ENCODE measurements around the gene RET.

The RET gene

DNA sequence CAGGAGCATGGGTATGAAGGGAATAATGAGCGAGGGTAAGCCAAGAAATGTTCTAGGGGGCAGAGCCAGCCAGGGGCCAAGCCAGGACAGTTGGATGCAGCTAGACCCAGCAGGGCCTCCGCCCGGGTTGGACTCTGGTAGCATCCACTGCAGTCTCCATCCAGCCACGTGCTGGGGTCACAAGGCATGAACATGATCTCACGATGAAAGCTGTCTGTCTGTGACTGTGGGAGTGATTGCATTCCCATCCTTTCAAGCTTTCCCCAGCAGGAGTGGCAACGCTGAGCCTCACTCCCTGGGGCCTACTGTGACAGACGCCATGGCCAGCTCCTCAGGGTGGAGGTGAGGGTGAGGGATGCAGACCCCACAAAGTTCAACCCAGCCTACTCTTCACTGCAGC, 47.8 kb upstream of the RET start:
- Histone ChIP-seq H4K20me1 (ENCODE audit: insufficient read depth, low read length) (no peaks in the 10 kb centered on the region), H3K36me3 (ENCODE audit: insufficient read depth, low read length) (no peaks in the 10 kb centered on the region), H3K4me3 (ENCODE audit: low read depth in 1 of 2, low read length in 2 of 2) (no peak overlapping the region), H3K79me2 (ENCODE audit: insufficient read depth, low read length) (no peaks in the 10 kb centered on the region), H3K9ac (ENCODE audit: low read depth, low read length) (no peak overlapping the region), H2AFZ (ENCODE audit: low read depth, low read length) (no peak overlapping the region), H3K27ac (ENCODE audit: low read length) (no peak overlapping the region), H3K4me1 (ENCODE audit: insufficient read depth, low read length) (no peaks in the 10 kb centered on the region), H3K27me3 (ENCODE audit: insufficient read depth, low read length, poor library complexity) (no peaks in the 10 kb centered on the region), H3K9me3 (ENCODE audit: insufficient read depth, low read length, severe bottlenecking) (peaks cover 10% of the 10 kb centered on the region), H3K4me2 (ENCODE audit: insufficient read depth, low read length) (no peak overlapping the region)
- ATAC-seq (ENCODE audit: insufficient read depth, low read depth) (no peak), DNase-seq (no peak)
- TF ChIP-seq, protein P1, sequence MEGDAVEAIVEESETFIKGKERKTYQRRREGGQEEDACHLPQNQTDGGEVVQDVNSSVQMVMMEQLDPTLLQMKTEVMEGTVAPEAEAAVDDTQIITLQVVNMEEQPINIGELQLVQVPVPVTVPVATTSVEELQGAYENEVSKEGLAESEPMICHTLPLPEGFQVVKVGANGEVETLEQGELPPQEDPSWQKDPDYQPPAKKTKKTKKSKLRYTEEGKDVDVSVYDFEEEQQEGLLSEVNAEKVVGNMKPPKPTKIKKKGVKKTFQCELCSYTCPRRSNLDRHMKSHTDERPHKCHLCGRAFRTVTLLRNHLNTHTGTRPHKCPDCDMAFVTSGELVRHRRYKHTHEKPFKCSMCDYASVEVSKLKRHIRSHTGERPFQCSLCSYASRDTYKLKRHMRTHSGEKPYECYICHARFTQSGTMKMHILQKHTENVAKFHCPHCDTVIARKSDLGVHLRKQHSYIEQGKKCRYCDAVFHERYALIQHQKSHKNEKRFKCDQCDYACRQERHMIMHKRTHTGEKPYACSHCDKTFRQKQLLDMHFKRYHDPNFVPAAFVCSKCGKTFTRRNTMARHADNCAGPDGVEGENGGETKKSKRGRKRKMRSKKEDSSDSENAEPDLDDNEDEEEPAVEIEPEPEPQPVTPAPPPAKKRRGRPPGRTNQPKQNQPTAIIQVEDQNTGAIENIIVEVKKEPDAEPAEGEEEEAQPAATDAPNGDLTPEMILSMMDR (IDR thresholded peaks at IDR 0.05; ENCODE audit: borderline replicate concordance, extremely low read depth, low read length, poor library complexity, severe bottlenecking) = no peak
- TF ChIP-seq EZH2 (IDR thresholded peaks at IDR 0.05; ENCODE audit: borderline replicate concordance, low read depth, low read length, severe bottlenecking) = no peak

DNA sequence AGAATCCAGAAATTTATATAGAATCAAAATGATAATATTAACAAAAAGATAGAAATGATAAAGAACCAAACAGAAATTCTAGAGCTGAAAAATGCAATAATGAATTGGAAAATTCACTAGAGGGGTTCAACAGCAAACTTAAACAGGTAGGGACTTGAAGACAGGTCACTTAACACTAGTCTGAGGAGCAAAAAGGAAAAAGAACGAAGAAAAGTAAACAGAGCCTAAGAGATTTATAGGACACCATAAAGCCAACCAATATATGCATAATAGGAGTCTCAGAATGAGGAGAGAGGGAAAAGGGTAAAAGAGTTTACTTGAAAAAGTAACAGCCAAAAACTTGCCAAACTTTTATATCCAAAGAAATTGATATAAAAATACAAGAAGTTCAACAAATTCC, 44.3 kb upstream of the RET start:
- no peaks in the 10 kb centered on the region for H3K36me3 ChIP-seq (ENCODE audit: insufficient read depth, low read length)
- H3K27ac ChIP-seq (ENCODE audit: low read length) = no peak overlapping the region
- no peak for TF ChIP-seq EZH2 (IDR thresholded peaks at IDR 0.05; ENCODE audit: borderline replicate concordance, low read depth, low read length, severe bottlenecking)
- TF ChIP-seq, protein P1 (IDR thresholded peaks at IDR 0.05; ENCODE audit: borderline replicate concordance, extremely low read depth, low read length, poor library complexity, severe bottlenecking) = no peak
- H3K4me2 ChIP-seq (ENCODE audit: insufficient read depth, low read length) = no peak overlapping the region
- H3K79me2 ChIP-seq (ENCODE audit: insufficient read depth, low read length) = no peaks in the 10 kb centered on the region
- H3K9ac ChIP-seq (ENCODE audit: low read depth, low read length) = no peak overlapping the region
- H3K9me3 ChIP-seq (ENCODE audit: insufficient read depth, low read length, severe bottlenecking) = peaks cover 10% of the 10 kb centered on the region
- H3K27me3 ChIP-seq (ENCODE audit: insufficient read depth, low read length, poor library complexity) = no peaks in the 10 kb centered on the region
- no peak overlapping the region for H2AFZ ChIP-seq (ENCODE audit: low read depth, low read length)
- no peak for DNase-seq
- ATAC-seq (ENCODE audit: insufficient read depth, low read depth) = no peak
- H3K4me1 ChIP-seq (ENCODE audit: insufficient read depth, low read length) = no peaks in the 10 kb centered on the region
- H4K20me1 ChIP-seq (ENCODE audit: insufficient read depth, low read length) = no peaks in the 10 kb centered on the region
- no peak overlapping the region for H3K4me3 ChIP-seq (ENCODE audit: low read depth in 1 of 2, low read length in 2 of 2)

DNA sequence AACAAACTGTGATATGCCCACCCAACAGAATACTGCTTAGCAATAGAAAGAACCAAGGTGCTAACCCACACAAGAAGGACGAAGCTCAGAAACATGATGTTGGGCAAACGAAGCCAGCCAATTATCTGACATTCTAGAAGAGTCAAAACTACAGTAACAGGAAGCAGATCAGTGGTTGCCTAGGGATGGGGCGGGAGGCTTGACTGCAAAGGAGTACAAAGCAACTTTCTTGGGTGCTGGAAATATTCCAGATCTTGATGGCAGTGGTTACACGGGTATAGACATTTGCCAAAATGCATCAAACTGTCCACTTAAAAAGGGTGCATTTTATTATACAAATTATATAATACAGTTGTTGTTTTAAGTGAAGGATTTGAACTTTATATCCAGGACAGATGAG, 41.1 kb upstream of the RET start:
- Histone ChIP-seq H3K79me2 (ENCODE audit: insufficient read depth, low read length) (no peaks in the 10 kb centered on the region), H4K20me1 (ENCODE audit: insufficient read depth, low read length) (no peaks in the 10 kb centered on the region), H3K36me3 (ENCODE audit: insufficient read depth, low read length) (no peaks in the 10 kb centered on the region), H3K9me3 (ENCODE audit: insufficient read depth, low read length, severe bottlenecking) (peaks cover 10% of the 10 kb centered on the region), H2AFZ (ENCODE audit: low read depth, low read length) (no peak overlapping the region), H3K27ac (ENCODE audit: low read length) (no peak overlapping the region), H3K9ac (ENCODE audit: low read depth, low read length) (no peak overlapping the region), H3K4me2 (ENCODE audit: insufficient read depth, low read length) (no peak overlapping the region), H3K27me3 (ENCODE audit: insufficient read depth, low read length, poor library complexity) (no peaks in the 10 kb centered on the region), H3K4me1 (ENCODE audit: insufficient read depth, low read length) (peaks cover 6% of the 10 kb centered on the region), H3K4me3 (ENCODE audit: low read depth in 1 of 2, low read length in 2 of 2) (no peak overlapping the region)
- DNase-seq = no peak
- TF ChIP-seq, protein P1 (IDR thresholded peaks at IDR 0.05; ENCODE audit: borderline replicate concordance, extremely low read depth, low read length, poor library complexity, severe bottlenecking) = no peak
- no peak for TF ChIP-seq EZH2 (IDR thresholded peaks at IDR 0.05; ENCODE audit: borderline replicate concordance, low read depth, low read length, severe bottlenecking)
- no peak; the same call in 2 of the 3 replicates for ATAC-seq (ENCODE audit: insufficient read depth, low read depth)

Measured in DND-41 (cell line).